Pons (tissue), 1 donor: Measurements from ENCODE around the gene POLR1D.
A peak's percentile ranks its signal among the peaks of the same experiment; 100 is the strongest.

Source experiments
- DNase-seq: peaks from one replicate; pipeline ENCODE4 v3.0.0-alpha.2; 2016; ENCODE audit warnings: low spot score

The POLR1D gene

GRCh38 chr13:27621366-27622101, at the start of gene POLR1D:
Gene POLR1D, plus strand, starts transcription at chr13:27621892. Its CDS starts 92 bp downstream, at chr13:27621984.
- DNase-seq = peak; percentile 79

GRCh38 chr13:27572234-27572901, 49.3 kb upstream of the POLR1D start:
- DNase-seq = no peak

GRCh38 chr13:27573265-27573664, 48.4 kb upstream of the POLR1D start:
- DNase-seq = no peak

- no peak for DNase-seq
Observed at GRCh38 chr13:27574661-27575060, 47.0 kb upstream of the POLR1D start.

GRCh38 chr13:27578121-27579030, 43.3 kb upstream of the POLR1D start:
- peak; percentile 76 for DNase-seq

GRCh38 chr13:27583645-27584044, 38.0 kb upstream of the POLR1D start:
- no peak for DNase-seq

- DNase-seq = no peak
Observed at GRCh38 chr13:27587095-27587746, 34.5 kb upstream of the POLR1D start.

- DNase-seq = no peak
Observed at GRCh38 chr13:27588405-27588804, 33.3 kb upstream of the POLR1D start.

- DNase-seq = no peak
Observed at GRCh38 chr13:27592865-27593264, 28.8 kb upstream of the POLR1D start.

GRCh38 chr13:27593267-27593666, 28.4 kb upstream of the POLR1D start:
- no peak for DNase-seq

- no peak for DNase-seq
Observed at GRCh38 chr13:27595055-27595811, 26.5 kb upstream of the POLR1D start.

GRCh38 chr13:27599096-27599495, 22.6 kb upstream of the POLR1D start:
- DNase-seq = no peak

GRCh38 chr13:27599845-27600553, 21.7 kb upstream of the POLR1D start:
- DNase-seq = no peak

GRCh38 chr13:27600711-27601110, 21.0 kb upstream of the POLR1D start:
- no peak for DNase-seq

- no peak for DNase-seq
Observed at GRCh38 chr13:27601208-27601607, 20.5 kb upstream of the POLR1D start.

GRCh38 chr13:27601803-27602202, 19.9 kb upstream of the POLR1D start:
- no peak for DNase-seq

GRCh38 chr13:27605099-27605498, 16.6 kb upstream of the POLR1D start:
- DNase-seq = no peak

GRCh38 chr13:27605610-27606200, 16.0 kb upstream of the POLR1D start:
- DNase-seq = no peak

GRCh38 chr13:27607125-27607524, 14.6 kb upstream of the POLR1D start:
- DNase-seq = no peak

GRCh38 chr13:27613628-27614027, 8.1 kb upstream of the POLR1D start:
- no peak for DNase-seq
